IPS DF 6.9 (cell line): Measurements from ENCODE around the gene ANAPC2.

Source experiments
- DNase-seq: peaks from one replicate; pipeline ENCODE4 v3.0.0-alpha.2; 2013; ENCODE audit warnings: low read depth, low spot score
- H3K27ac ChIP-seq: one replicate; pipeline ENCODE4 v1.5.1; 2013; ENCODE audit warnings: low read length, control low read depth
- H3K27me3 ChIP-seq: 2 replicates; pipeline ENCODE4 v1.6.1; 2013; ENCODE audit warnings: mild to moderate bottlenecking, low read length; ENCODE audit not compliant: control insufficient read depth, insufficient read depth
- H3K36me3 ChIP-seq: 2 replicates; pipeline ENCODE4 v1.6.1; 2013; ENCODE audit warnings: low read length; ENCODE audit not compliant: control insufficient read depth, insufficient read depth
- H3K4me1 ChIP-seq: 2 replicates; pipeline ENCODE4 v1.6.1; 2013; ENCODE audit warnings: low read length; ENCODE audit not compliant: control insufficient read depth, insufficient read depth
- H3K4me3 ChIP-seq: 2 replicates; pipeline ENCODE4 v1.5.1; 2013; ENCODE audit warnings: mild to moderate bottlenecking, low read length
- H3K9me3 ChIP-seq: 2 replicates; pipeline ENCODE4 v1.6.1; 2013; ENCODE audit warnings: low read length, inconsistent platforms; ENCODE audit not compliant: control insufficient read depth, insufficient read depth
- WGBS: extraction: QIAGEN DNeasy Blood & Tissue Kit; methylation state at CpG from one replicate; pipeline ENCODE4 v1.1.7; 2013; ENCODE audit warnings: mixed read lengths, missing lambda C conversion rate; ENCODE audit not compliant: insufficient read length, insufficient coverage; 5-methylcytosine and 5-hydroxymethylcytosine counted together

The ANAPC2 gene

DNA sequence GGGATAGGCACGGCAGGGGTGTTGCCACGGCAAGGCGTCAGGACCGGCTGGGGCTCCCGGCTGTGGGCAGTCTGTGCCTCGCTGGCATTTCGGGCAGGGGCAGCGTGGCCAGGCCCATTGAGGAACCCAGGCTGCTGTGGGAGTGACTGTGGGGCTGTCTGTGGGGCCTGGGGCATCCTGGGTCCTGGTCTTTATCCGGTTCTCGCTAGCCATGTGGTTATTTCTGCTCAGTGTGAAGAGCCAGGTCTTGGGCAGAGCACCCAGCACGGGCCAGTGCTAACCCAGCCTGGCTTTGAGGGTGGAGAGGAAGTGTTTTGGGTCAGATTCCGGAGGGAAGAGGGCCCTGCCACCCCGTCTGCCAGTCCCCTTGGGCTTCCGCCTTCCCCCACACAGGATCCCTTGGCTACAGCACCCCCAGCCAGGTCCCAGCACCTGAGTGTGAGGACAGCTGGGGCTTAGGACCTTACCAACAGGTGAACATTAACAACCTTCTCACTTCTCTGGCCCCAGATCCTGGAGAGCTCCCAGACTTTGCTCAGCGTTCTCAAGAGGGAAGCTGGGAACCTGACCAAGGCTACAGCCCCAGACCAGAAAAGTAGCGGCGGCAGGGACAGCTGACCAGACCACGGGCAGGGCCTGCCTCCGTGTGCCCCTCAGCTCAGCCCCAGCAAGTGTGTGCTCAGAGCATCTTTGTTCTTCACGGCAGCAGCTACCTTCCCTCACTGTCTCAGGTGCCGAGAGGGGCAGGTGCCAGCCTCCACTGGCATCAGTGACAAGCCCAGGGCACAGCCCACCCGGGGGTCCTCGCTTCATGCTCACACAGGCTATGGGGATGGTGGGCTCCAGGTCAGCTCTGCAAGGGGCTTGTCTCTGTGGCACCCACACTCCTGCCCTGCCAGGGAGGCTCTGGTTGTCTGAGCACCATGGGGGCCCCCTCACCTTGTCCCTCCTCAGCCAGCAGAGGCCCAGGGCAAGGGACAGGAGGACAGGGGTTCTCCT, 1.2 kb upstream of the ANAPC2 start:
- peaks cover 6% of the 10 kb centered on the region for H3K4me1 ChIP-seq
- WGBS = no CpG with 5 or more reads among the region's 23 CpGs
- H3K9me3 ChIP-seq = no peaks in the 10 kb centered on the region
- H3K4me3 ChIP-seq = peak overlapping the region; percentile 95; the same call in 1 of the 2 replicates
- no peak for DNase-seq
- no peaks in the 10 kb centered on the region for H3K27me3 ChIP-seq
- no peak overlapping the region for H3K27ac ChIP-seq
- peaks cover 9% of the 10 kb centered on the region; the same call in 1 of the 2 replicates for H3K36me3 ChIP-seq

DNA sequence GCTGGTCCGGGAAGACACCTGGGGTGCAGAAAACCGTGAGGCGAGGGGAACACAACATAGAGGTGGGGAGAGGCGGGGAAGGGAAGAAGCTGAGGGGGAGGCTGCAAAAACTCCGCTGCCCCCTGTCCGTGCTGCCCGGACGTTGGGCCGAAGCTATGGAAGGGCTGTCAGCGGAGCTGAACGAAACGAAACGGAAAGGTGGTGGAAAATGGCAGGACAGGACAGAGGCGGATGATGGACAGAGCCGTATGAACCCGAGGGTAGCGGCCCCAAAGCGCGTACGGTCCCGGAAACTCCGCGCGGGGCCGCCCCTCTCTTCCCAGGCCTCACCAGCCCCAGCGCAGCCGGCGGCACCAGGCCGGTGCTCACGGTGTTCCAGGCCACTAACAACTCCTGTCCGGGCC, 272 bp downstream of the ANAPC2 start:
- peaks cover 6% of the 10 kb centered on the region; the same call in 1 of the 2 replicates for H3K4me1 ChIP-seq
- H3K27me3 ChIP-seq = no peaks in the 10 kb centered on the region
- WGBS = no CpG with 5 or more reads among the region's 31 CpGs
- peaks cover 16% of the 10 kb centered on the region for H3K36me3 ChIP-seq
- H3K4me3 ChIP-seq = peak overlapping the region; percentile 95
- H3K9me3 ChIP-seq = no peaks in the 10 kb centered on the region
- H3K27ac ChIP-seq = no peak overlapping the region
- DNase-seq = no peak

DNA sequence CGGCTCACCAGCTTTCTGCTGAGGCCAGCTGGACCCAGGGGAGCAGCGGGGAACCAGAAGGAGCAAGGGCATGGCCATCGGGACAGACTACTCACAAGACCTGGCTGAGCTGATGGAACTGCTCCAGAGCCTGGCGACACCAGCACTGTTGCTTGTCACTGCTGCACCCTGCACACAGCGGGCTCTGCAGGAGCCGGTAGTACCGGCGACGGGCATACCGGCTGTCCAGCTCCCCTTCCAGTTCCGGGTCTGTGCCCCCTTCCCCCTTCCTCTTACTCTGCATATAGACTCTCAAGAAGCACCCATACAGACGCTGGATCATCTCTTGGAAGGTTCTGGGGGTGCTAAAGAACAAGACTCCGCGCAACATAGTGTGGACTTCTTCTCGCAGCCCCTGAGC, 974 bp downstream of the ANAPC2 start:
- no peaks in the 10 kb centered on the region for H3K27me3 ChIP-seq
- H3K4me1 ChIP-seq = peaks cover 6% of the 10 kb centered on the region; the same call in 1 of the 2 replicates
- peaks cover 22% of the 10 kb centered on the region for H3K36me3 ChIP-seq
- H3K27ac ChIP-seq = no peak overlapping the region
- peak overlapping the region; percentile 95; the same call in 1 of the 2 replicates for H3K4me3 ChIP-seq
- DNase-seq = no peak
- H3K9me3 ChIP-seq = no peaks in the 10 kb centered on the region
- WGBS = no CpG with 5 or more reads among the region's 15 CpGs

DNA sequence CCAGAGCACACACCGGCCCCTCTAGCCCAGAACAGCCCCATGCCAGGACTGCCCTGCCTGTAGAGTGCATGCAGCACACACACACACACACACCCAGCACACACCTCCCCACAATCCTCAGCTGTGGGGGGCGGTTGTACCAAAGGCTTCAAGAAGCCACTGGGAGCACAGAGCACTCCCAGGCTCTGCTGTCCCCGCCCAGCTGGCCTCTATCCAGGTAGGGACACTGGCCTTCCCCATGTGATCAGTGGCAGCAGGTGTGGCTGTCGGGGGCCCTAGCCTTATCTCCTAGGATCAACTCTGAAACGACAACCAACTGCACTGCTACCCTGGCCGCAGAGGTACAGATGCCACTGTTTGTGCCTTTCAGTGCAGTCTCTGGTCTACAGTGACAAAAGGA, 2.0 kb downstream of the ANAPC2 start:
- Histone ChIP-seq H3K36me3 (peaks cover 23% of the 10 kb centered on the region), H3K4me3 (no peak overlapping the region)

DNA sequence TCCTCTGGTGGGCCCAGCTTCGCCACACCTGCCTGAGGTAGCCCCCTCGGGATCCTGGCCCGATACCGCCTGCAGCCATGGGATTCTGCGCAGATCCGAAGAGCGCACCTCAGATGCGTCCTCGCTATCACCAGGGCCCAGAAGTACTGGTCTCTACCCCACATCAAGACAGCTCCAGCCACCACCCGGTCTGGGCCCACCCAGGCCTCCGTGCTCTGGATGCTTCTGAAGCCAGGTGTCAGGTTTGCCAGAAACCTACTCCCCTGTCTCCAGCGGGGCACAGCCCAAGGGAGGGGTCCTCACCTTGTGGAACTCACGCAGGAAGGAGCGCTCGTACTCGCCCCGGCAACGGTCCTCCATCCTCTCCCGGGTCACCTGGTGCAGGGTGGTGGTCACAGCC, 2.4 kb downstream of the ANAPC2 start:
- peaks cover 6% of the 10 kb centered on the region; the same call in 1 of the 2 replicates for H3K4me1 ChIP-seq
- no peaks in the 10 kb centered on the region for H3K9me3 ChIP-seq
- WGBS = no CpG with 5 or more reads among the region's 19 CpGs
- no peak for DNase-seq
- H3K4me3 ChIP-seq = no peak overlapping the region
- H3K27ac ChIP-seq = no peak overlapping the region
- H3K27me3 ChIP-seq = no peaks in the 10 kb centered on the region
- peaks cover 26% of the 10 kb centered on the region for H3K36me3 ChIP-seq

More for the DNA sequence above, 2.0 kb downstream of the ANAPC2 start:
- Histone ChIP-seq H3K9me3 (no peaks in the 10 kb centered on the region), H3K27ac (no peak overlapping the region), H3K27me3 (no peaks in the 10 kb centered on the region), H3K4me1 (peaks cover 6% of the 10 kb centered on the region; the same call in 1 of the 2 replicates)
- no peak for DNase-seq
- no CpG with 5 or more reads among the region's 6 CpGs for WGBS

DNA sequence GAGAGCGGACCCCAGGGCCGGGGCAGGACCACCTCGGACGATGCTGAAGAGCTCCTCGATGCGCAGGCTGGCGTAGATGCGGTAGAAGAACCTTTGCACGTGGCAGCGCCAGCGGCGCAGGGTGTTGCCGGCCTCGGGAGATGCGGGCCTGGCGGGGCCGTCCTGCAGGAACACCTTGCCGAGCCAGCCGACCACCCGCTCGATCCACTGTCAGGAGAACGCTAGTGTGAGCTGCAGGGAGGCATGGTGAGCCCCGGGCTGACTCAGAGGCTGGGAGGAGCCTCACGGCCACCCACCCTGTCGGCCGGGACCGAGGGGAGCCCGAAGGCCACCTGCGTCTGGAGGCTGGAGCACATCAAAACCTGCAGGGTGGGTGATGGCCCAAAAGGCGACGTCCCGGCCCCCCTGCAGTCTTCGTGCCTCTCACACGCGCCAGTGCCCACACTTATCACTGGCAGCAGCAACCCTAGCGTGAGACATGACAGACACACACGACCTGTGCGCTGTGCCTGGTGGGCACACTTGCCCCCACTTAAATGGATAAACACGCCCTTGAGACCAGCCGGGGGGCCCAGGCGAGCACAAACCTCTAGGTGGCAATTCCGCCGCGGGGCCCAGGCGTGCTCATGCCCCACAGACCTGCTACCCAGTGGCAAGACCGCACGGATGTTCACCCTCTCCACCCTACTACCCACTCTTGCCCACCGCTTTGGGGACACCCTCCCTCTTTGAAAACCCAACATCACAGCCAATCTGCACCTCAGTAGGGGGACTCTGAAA, 3.3 kb downstream of the ANAPC2 start:
- no CpG with 5 or more reads among the region's 48 CpGs for WGBS
- peaks cover 31% of the 10 kb centered on the region for H3K36me3 ChIP-seq

DNA sequence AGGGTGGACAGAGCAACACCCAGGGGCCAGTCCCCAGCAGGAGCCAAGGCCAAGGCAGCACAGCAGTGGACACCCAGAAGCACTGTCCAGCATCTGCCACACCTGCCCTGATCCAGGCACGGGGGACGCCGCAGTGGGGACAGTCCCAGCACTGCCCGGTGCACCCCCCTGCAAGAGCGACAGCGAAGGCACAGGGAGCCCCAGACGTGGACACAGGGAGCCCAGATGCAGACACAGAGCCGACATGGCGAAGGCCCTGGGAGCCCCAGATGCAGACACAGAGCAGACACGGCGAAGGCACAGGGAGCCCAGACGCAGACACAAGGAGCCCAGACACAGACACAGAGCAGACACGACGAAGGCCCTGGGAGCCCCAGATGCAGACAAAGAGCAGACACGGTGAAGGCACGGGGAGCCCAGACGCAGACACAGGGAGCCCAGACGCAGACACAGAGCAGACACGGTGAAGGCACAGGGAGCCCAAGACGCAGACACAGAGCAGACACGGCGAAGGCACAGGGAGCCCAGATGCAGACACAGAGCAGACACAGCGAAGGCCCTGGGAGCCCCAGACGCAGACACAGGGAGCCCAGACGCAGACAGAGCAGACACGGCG, 4.3 kb downstream of the ANAPC2 start:
- Histone ChIP-seq H3K4me1 (no peaks in the 10 kb centered on the region; the same call in 1 of the 2 replicates), H3K4me3 (no peak overlapping the region), H3K9me3 (no peaks in the 10 kb centered on the region), H3K27me3 (no peaks in the 10 kb centered on the region), H3K36me3 (peaks cover 31% of the 10 kb centered on the region), H3K27ac (no peak overlapping the region)
- no CpG with 5 or more reads among the region's 27 CpGs for WGBS
- no peak for DNase-seq

More for the DNA sequence above, 3.3 kb downstream of the ANAPC2 start:
- Histone ChIP-seq H3K4me3 (no peak overlapping the region), H3K9me3 (no peaks in the 10 kb centered on the region), H3K27ac (no peak overlapping the region), H3K27me3 (no peaks in the 10 kb centered on the region), H3K4me1 (peaks cover 6% of the 10 kb centered on the region; the same call in 1 of the 2 replicates)
- no peak for DNase-seq

DNA sequence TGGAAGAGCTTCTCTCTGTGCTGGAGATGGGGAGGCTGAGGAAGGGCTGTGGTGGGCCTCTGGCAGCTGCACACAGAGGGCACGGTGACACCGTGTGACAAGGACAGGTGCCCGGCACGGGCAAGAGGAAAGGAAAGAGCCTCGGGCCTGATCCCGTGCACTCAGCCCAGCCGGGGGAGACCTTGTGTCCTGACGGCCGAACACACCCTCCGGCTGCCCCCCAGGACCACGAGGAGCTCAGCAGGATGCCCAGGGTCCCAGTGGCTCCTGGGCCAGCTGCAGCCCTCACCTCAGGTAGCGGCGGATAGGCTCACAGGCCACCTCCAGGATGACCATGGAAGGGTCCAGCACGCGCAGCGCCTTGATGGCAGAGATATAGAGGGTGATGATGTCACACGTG, 5.5 kb downstream of the ANAPC2 start:
- H3K4me1 ChIP-seq = no peaks in the 10 kb centered on the region; the same call in 1 of the 2 replicates
- no peaks in the 10 kb centered on the region for H3K27me3 ChIP-seq
- H3K4me3 ChIP-seq = no peak overlapping the region
- no peak overlapping the region for H3K27ac ChIP-seq
- no CpG with 5 or more reads among the region's 17 CpGs for WGBS
- peaks cover 31% of the 10 kb centered on the region for H3K36me3 ChIP-seq
- no peaks in the 10 kb centered on the region for H3K9me3 ChIP-seq
- DNase-seq = no peak

DNA sequence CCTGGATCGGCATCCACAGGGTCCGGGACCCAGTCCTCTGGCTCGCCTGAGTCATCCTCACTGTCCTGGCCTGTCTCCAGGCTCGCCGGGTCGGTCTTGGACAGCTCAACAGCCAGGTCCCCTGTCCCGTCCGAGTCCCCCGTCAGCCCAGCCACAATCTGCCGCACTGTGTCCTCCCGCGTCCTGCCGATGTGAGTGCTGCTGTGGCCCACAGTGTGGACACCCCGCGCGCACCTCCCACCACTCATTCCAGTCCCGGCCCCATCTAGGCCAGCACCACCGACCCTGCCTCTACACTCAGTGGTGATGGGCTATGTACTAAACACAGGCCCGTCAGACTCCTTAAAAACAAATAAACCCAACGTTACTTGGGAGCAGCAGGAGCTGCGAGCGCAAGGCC, 6.7 kb downstream of the ANAPC2 start:
- Histone ChIP-seq H3K9me3 (no peaks in the 10 kb centered on the region), H3K4me1 (no peaks in the 10 kb centered on the region), H3K27me3 (no peaks in the 10 kb centered on the region), H3K27ac (no peak overlapping the region), H3K4me3 (no peak overlapping the region), H3K36me3 (peaks cover 31% of the 10 kb centered on the region)
- DNase-seq = no peak
- no CpG with 5 or more reads among the region's 22 CpGs for WGBS

DNA sequence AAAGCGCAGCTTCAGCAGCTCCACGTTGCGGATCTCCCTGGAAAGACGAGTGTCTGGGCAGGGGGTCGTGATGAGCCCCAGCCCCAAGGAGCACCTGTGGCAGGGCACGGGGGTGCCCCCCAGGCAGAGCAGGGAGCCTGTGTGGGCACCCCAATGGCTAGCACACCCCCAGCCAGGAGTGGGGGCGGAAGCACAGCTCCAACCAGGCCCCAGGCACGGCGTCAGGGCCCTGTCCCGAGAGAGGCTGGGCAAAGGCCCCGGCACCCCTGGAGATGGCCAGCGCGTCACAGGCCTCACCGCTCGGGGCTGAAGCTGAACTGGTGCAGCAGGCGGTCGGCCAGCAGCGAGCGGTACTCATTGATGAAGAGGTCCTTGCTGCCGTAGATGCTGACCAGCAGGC, 7.9 kb downstream of the ANAPC2 start:
- DNase-seq = no peak
- H3K27me3 ChIP-seq = no peaks in the 10 kb centered on the region
- H3K36me3 ChIP-seq = peaks cover 31% of the 10 kb centered on the region
- no CpG with 5 or more reads among the region's 20 CpGs for WGBS
- no peak overlapping the region for H3K4me3 ChIP-seq
- no peak overlapping the region for H3K27ac ChIP-seq
- no peaks in the 10 kb centered on the region for H3K9me3 ChIP-seq
- H3K4me1 ChIP-seq = no peaks in the 10 kb centered on the region
